ENCODE results near the gene RCOR1.

- TF ChIP-seq, protein P1, sequence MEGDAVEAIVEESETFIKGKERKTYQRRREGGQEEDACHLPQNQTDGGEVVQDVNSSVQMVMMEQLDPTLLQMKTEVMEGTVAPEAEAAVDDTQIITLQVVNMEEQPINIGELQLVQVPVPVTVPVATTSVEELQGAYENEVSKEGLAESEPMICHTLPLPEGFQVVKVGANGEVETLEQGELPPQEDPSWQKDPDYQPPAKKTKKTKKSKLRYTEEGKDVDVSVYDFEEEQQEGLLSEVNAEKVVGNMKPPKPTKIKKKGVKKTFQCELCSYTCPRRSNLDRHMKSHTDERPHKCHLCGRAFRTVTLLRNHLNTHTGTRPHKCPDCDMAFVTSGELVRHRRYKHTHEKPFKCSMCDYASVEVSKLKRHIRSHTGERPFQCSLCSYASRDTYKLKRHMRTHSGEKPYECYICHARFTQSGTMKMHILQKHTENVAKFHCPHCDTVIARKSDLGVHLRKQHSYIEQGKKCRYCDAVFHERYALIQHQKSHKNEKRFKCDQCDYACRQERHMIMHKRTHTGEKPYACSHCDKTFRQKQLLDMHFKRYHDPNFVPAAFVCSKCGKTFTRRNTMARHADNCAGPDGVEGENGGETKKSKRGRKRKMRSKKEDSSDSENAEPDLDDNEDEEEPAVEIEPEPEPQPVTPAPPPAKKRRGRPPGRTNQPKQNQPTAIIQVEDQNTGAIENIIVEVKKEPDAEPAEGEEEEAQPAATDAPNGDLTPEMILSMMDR (IDR thresholded peaks at IDR 0.05): no peak
- no peak for TF ChIP-seq POLR2A (IDR thresholded peaks at IDR 0.05)
- no peak for TF ChIP-seq EP300 (IDR thresholded peaks at IDR 0.05)
Observed at GRCh38 chr14:102731871-102732800, 139.7 kb downstream of the RCOR1 start.

Data from ovary (tissue), 3 donors.